IMR-90 (cell line): ENCODE measurements around the gene ASH1L. TPM values are rescaled to one million over a fixed set of nuclear protein-coding genes. Genes with fewer than 3 reads are reported as not detected.

Experiments used
- ATAC-seq: fragments of 200-7000 bp; cut with Tn5 transposase; 2 replicates; pipeline ENCODE4 v1.9.1; 2020; ENCODE audit warnings: low read depth, mild to moderate bottlenecking, moderate library complexity
- BruUV-seq: library from RNA; stranded (reverse); fragments of 400-500 nt; replicated peaks from 2 replicates; lab custom pipeline; 2021; lab: Mats Ljungman, UMichigan
- CTCF ChIA-PET: fragments of 300-600 bp; formaldehyde crosslinking; extraction: SDS; loops from one replicate; lab custom pipeline; 2021; ENCODE audit warnings: antibody characterized with exemption; lab: Yijun Ruan, JAX
- POLR2A ChIA-PET: fragments of 300-600 bp; sonication (Branson Sonifier 250); formaldehyde crosslinking; loops from one replicate; lab custom pipeline; 2022; ENCODE audit warnings: antibody characterized with exemption; ENCODE audit not compliant: unreplicated experiment; lab: Charles Lee
- DNase-seq: peaks from one replicate; pipeline ENCODE4 v3.0.0; 2013
- H2AFZ ChIP-seq: replicated peaks from 2 replicates; pipeline ENCODE3; 2013; ENCODE audit warnings: low read length, mild to moderate bottlenecking; ENCODE audit not compliant: poor library complexity
- H2AK5ac ChIP-seq: 2 replicates; pipeline ENCODE4 v1.6.1; 2013; ENCODE audit warnings: low read depth, low read length, inconsistent platforms
- H2AK9ac ChIP-seq: replicated peaks from 2 replicates; pipeline ENCODE3; 2013; ENCODE audit warnings: mild to moderate bottlenecking, low read depth, low read length, moderate library complexity; ENCODE audit not compliant: poor library complexity
- H2BK120ac ChIP-seq: 2 replicates; pipeline ENCODE4 v1.6.1; 2013; ENCODE audit warnings: low read depth, low read length, inconsistent platforms
- H2BK15ac ChIP-seq: 3 replicates; pipeline ENCODE4 v1.6.1; 2013; ENCODE audit warnings: low read depth, low read length, inconsistent platforms
- H2BK20ac ChIP-seq: 2 replicates; pipeline ENCODE4 v1.6.1; 2013; ENCODE audit warnings: low read depth, mild to moderate bottlenecking, inconsistent platforms, low read length, moderate library complexity
- H2BK5ac ChIP-seq: 2 replicates; pipeline ENCODE4 v1.6.1; 2013; ENCODE audit warnings: mild to moderate bottlenecking, low read depth, low read length, inconsistent platforms; ENCODE audit not compliant: poor library complexity, severe bottlenecking
- H3K14ac ChIP-seq: replicated peaks from 2 replicates; pipeline ENCODE4 v1.6.1; 2013; ENCODE audit warnings: low read depth, low read length, inconsistent platforms
- H3K18ac ChIP-seq: 2 replicates; pipeline ENCODE4 v1.6.1; 2013; ENCODE audit warnings: low read depth, low read length, control low read depth
- H3K23ac ChIP-seq: 2 replicates; pipeline ENCODE4 v1.6.1; 2013; ENCODE audit warnings: low read depth, low read length, inconsistent platforms
- H3K27ac ChIP-seq: 2 replicates; pipeline ENCODE4 v1.5.1; 2013; ENCODE audit warnings: mild to moderate bottlenecking, control low read depth, low read length; ENCODE audit not compliant: insufficient read depth
- H3K27me3 ChIP-seq: 2 replicates; pipeline ENCODE4 v1.6.1; 2013; ENCODE audit warnings: low read length; ENCODE audit not compliant: control insufficient read depth, insufficient read depth
- H3K36me3 ChIP-seq: 2 replicates; pipeline ENCODE4 v1.6.1; 2013; ENCODE audit warnings: low read length, mixed read lengths; ENCODE audit not compliant: control insufficient read depth, insufficient read depth
- H3K4ac ChIP-seq: 2 replicates; pipeline ENCODE4 v1.6.1; 2013; ENCODE audit warnings: low read depth, low read length, inconsistent platforms
- H3K4me1 ChIP-seq: 2 replicates; pipeline ENCODE4 v1.6.1; 2013; ENCODE audit warnings: low read length, mixed read lengths; ENCODE audit not compliant: control insufficient read depth, insufficient read depth
- H3K4me2 ChIP-seq: 2 replicates; pipeline ENCODE4 v1.6.1; 2013; ENCODE audit warnings: low read depth, mild to moderate bottlenecking, control low read depth, low read length, moderate library complexity
- H3K4me3 ChIP-seq: 2 replicates; pipeline ENCODE4 v1.5.1; 2013; ENCODE audit warnings: low read depth, mild to moderate bottlenecking, control low read depth, low read length, moderate library complexity; ENCODE audit not compliant: insufficient read depth
- H3K56ac ChIP-seq: 2 replicates; pipeline ENCODE4 v1.6.1; 2013; ENCODE audit warnings: low read length, inconsistent platforms; ENCODE audit not compliant: insufficient read depth; ENCODE audit errors: extremely low read depth
- H3K79me1 ChIP-seq, 2 experiments: 2 replicates each; pipeline ENCODE4 v1.6.1; 2013; ENCODE audit warnings: low read length in 2 of 2, inconsistent platforms in 1 of 2, low read depth in 1 of 2
- H3K9ac ChIP-seq: 2 replicates; pipeline ENCODE4 v1.6.1; 2013; ENCODE audit warnings: low read depth, low read length, control low read depth
- H3K9me1 ChIP-seq: 2 replicates; pipeline ENCODE4 v1.6.1; 2013; ENCODE audit warnings: low read length, inconsistent platforms; ENCODE audit not compliant: insufficient read depth
- H3K9me3 ChIP-seq: 2 replicates; pipeline ENCODE4 v1.6.1; 2013; ENCODE audit warnings: low read length; ENCODE audit not compliant: control insufficient read depth, insufficient read depth
- H4K20me1 ChIP-seq: 2 replicates; pipeline ENCODE4 v1.6.1; 2013; ENCODE audit warnings: low read length, inconsistent platforms; ENCODE audit not compliant: insufficient read depth
- H4K5ac ChIP-seq: 2 replicates; pipeline ENCODE4 v1.6.1; 2013; ENCODE audit warnings: mild to moderate bottlenecking, low read depth, low read length, control low read depth
- H4K8ac ChIP-seq, 2 experiments: 2 replicates each; pipeline ENCODE4 v1.6.1; 2013; ENCODE audit warnings: low read depth in 2 of 2, low read length in 2 of 2, control low read depth in 1 of 2, inconsistent platforms in 1 of 2
- H4K91ac ChIP-seq: 2 replicates; pipeline ENCODE4 v1.6.1; 2013; ENCODE audit warnings: low read depth, low read length, inconsistent platforms; ENCODE audit not compliant: insufficient read depth
- BHLHE40 ChIP-seq: fragments of 150-350 bp; IDR thresholded peaks from 2 replicates; pipeline ENCODE4 v1.6.1; 2016; ENCODE audit warnings: mild to moderate bottlenecking, low read depth, low read length
- CHD1 ChIP-seq: IDR thresholded peaks from 2 replicates; pipeline ENCODE4 v1.6.1; 2012; ENCODE audit warnings: low read depth, low read length, improper control_type of control experiment
- CTCF ChIP-seq: conservative IDR thresholded peaks from 2 replicates; pipeline ENCODE4 v1.5.1; 2012; ENCODE audit warnings: mild to moderate bottlenecking, low read depth, low read length, improper control_type of control experiment
- MAFK ChIP-seq: IDR thresholded peaks from 2 replicates; pipeline ENCODE4 v1.6.1; 2012; ENCODE audit warnings: low read depth, low read length, improper control_type of control experiment
- MAZ ChIP-seq: IDR thresholded peaks from 2 replicates; pipeline ENCODE4 v1.6.1; 2012; ENCODE audit warnings: low read depth, mild to moderate bottlenecking, low read length, improper control_type of control experiment, moderate library complexity, borderline replicate concordance
- MXI1 ChIP-seq: IDR thresholded peaks from 2 replicates; pipeline ENCODE4 v1.6.1; 2012; ENCODE audit warnings: low read depth, mild to moderate bottlenecking, low read length, moderate library complexity, borderline replicate concordance
- NFE2L2 ChIP-seq: fragments of 150-350 bp; IDR thresholded peaks from 2 replicates; pipeline ENCODE4 v1.6.1; 2016; ENCODE audit warnings: low read depth, mild to moderate bottlenecking, low read length
- POLR2A ChIP-seq: IDR thresholded peaks from 2 replicates; pipeline ENCODE4 v1.6.1; 2012; ENCODE audit warnings: mild to moderate bottlenecking, low read depth, low read length
- WGBS, 2 experiments: methylation state at CpG; one replicate each; pipeline versions ENCODE4 v1.1.5 to v1.1.7; 2013; ENCODE audit warnings: missing lambda C conversion rate in 2 of 2; ENCODE audit not compliant: insufficient read length in 1 of 2; ENCODE audit errors: extremely low coverage in 2 of 2; 5-methylcytosine and 5-hydroxymethylcytosine counted together
- dilution Hi-C: fragments of 300-500 bp; cut with HindIII; formaldehyde crosslinking; loops from one replicate; pipeline ENCODE4 v1.14.3; 2018; ENCODE audit warnings: low sequenced_read_pairs; ENCODE audit not compliant: unreplicated experiment
- in situ Hi-C: fragments of 300-500 bp; cut with MboI; formaldehyde crosslinking; loops from 3 replicates; pipeline ENCODE4 v1.14.3; 2019; ENCODE audit warnings: low sequenced_read_pairs, inconsistent platforms, mixed read lengths
- intact Hi-C: fragments of 100-400 bp; cut with micrococcal nuclease; formaldehyde crosslinking; loops from 2 replicates; pipeline ENCODE4 v1.10.0; 2022
- polyA plus RNA-seq, 3 experiments: library from polyadenylated mRNA; depleted of rRNA; stranded (reverse); fragments of >200 nt; gene quantifications; 2 replicates each; pipeline ENCODE4 v1.2.3, GENCODE V29; 2012; ENCODE audit warnings: low replicate concordance in 1 of 3
- total RNA-seq: library from RNA; depleted of rRNA; stranded (reverse); fragments of >200 nt; gene quantifications from 2 replicates; pipeline ENCODE4 v1.2.3, GENCODE V29; 2012

The ASH1L gene
- total and polyA plus RNA-seq, 2 of the 4 experiments (the other 2 are of a cell fraction): 13.7 to 18.5 TPM

GRCh38 chr1:155471026-155471425, 91.6 kb downstream of the ASH1L start:
- no peak overlapping the region for H2BK15ac ChIP-seq
- H2BK5ac ChIP-seq: no peak overlapping the region
- no peak overlapping the region for H3K23ac ChIP-seq
- H3K14ac ChIP-seq: no peak overlapping the region
- no peak overlapping the region for H2BK120ac ChIP-seq
- no peak overlapping the region for H3K4me3 ChIP-seq
- in situ Hi-C loops (no loop called here), dilution Hi-C loops (no loop called here), intact Hi-C loops (no loop called here)
- H3K9ac ChIP-seq: no peak overlapping the region
- H3K27me3 ChIP-seq: no peaks in the 10 kb centered on the region
- ChIA-PET CTCF (no interaction called here), POLR2A (no interaction called here)
- no peak overlapping the region for H2AK5ac ChIP-seq
- ATAC-seq (no peak), DNase-seq (no peak)
- no peak overlapping the region for H4K5ac ChIP-seq
- no peak overlapping the region for H4K8ac ChIP-seq
- no CpG with 5 or more reads among the region's 3 CpGs for WGBS, 2 experiments
- no peak overlapping the region for H3K56ac ChIP-seq
- H3K27ac ChIP-seq: no peak overlapping the region
- no peaks in the 10 kb centered on the region; the same call in 1 of the 2 replicates for H3K9me1 ChIP-seq
- H2AFZ ChIP-seq: no peak overlapping the region
- no TSS peak for BruUV-seq
- peaks cover 19 to 72% of the 10 kb centered on the region in 2 experiments for H3K79me1 ChIP-seq
- peaks cover 2% of the 10 kb centered on the region; the same call in 1 of the 2 replicates for H3K4me1 ChIP-seq
- no peak overlapping the region for H2AK9ac ChIP-seq
- no peaks in the 10 kb centered on the region for H3K9me3 ChIP-seq
- peaks cover 2% of the 10 kb centered on the region for H3K36me3 ChIP-seq
- H2BK20ac ChIP-seq: no peak overlapping the region
- no peak overlapping the region for H4K91ac ChIP-seq
- no peak for TF ChIP-seq NFE2L2
- no peak for TF ChIP-seq MAFK
- TF ChIP-seq CHD1: no peak
- TF ChIP-seq MAZ: no peak
- no peak for TF ChIP-seq CTCF
- no peak for TF ChIP-seq POLR2A
- no peak for TF ChIP-seq BHLHE40
- no peak for TF ChIP-seq MXI1
- H4K20me1 ChIP-seq: peaks cover 4% of the 10 kb centered on the region; the same call in 1 of the 2 replicates
- no peak overlapping the region for H3K18ac ChIP-seq
- H3K4me2 ChIP-seq: no peak overlapping the region
- no peak overlapping the region for H3K4ac ChIP-seq
